SJCRH30 (cell line): ENCODE data around the gene CAMK2D. TPM values are rescaled to one million over a fixed set of nuclear protein-coding genes. Genes with fewer than 3 reads are reported as not detected.
A peak's percentile ranks its signal among the peaks of the same experiment; 100 is the strongest.

Experiments
- DNase-seq, 2 experiments: peaks; one replicate each; pipeline ENCODE4 v3.0.0-alpha.2; 2015 to 2020
- H3K27ac ChIP-seq: fragments of 250-450 bp; sonication (Bioruptor Pico); 2 replicates; pipeline ENCODE4 v1.5.1; 2020; ENCODE audit warnings: mild to moderate bottlenecking, moderate library complexity
- H3K27me3 ChIP-seq: fragments of 250-450 bp; sonication (Bioruptor Pico); 2 replicates; pipeline ENCODE4 v1.5.1; 2020; ENCODE audit warnings: mild to moderate bottlenecking, moderate library complexity
- H3K36me3 ChIP-seq: fragments of 250-450 bp; sonication (Bioruptor Pico); 2 replicates; pipeline ENCODE4 v1.5.1; 2020; ENCODE audit warnings: mild to moderate bottlenecking, moderate library complexity
- H3K4me1 ChIP-seq: fragments of 250-450 bp; sonication (Bioruptor Pico); 2 replicates; pipeline ENCODE4 v1.5.1; 2020; ENCODE audit warnings: mild to moderate bottlenecking, moderate library complexity
- H3K4me3 ChIP-seq: fragments of 250-450 bp; sonication (Bioruptor Pico); 2 replicates; pipeline ENCODE4 v1.5.1; 2020; ENCODE audit warnings: mild to moderate bottlenecking, moderate library complexity
- H3K9me3 ChIP-seq: fragments of 250-450 bp; sonication (Bioruptor Pico); replicated peaks from 2 replicates; pipeline ENCODE4 v1.5.1; 2020; ENCODE audit warnings: mild to moderate bottlenecking, moderate library complexity
- total RNA-seq: library from RNA; depleted of rRNA; stranded (reverse); fragments of >200 nt; shearing (Covaris generic); gene quantifications from 2 replicates; pipeline ENCODE4 v1.2.3, GENCODE V29; 2014

The CAMK2D gene
- total RNA-seq, 1 experiment from 2014 or later = 36.4 TPM

- H3K4me3 ChIP-seq = no peak overlapping the region
- no peaks in the 10 kb centered on the region for H3K27me3 ChIP-seq
- no peaks in the 10 kb centered on the region for H3K4me1 ChIP-seq
- H3K36me3 ChIP-seq = peaks cover 2% of the 10 kb centered on the region; the same call in 1 of the 2 replicates
- no peak overlapping the region for H3K27ac ChIP-seq
- no peaks in the 10 kb centered on the region for H3K9me3 ChIP-seq
- no peak for DNase-seq
Measured at GRCh38 chr4:113502906-113503305, 258.6 kb downstream of the CAMK2D start.

GRCh38 chr4:113502476-113502875 is 259.1 kb downstream of the CAMK2D start:
- H3K27me3 ChIP-seq = no peaks in the 10 kb centered on the region
- H3K4me3 ChIP-seq = no peak overlapping the region
- H3K27ac ChIP-seq = no peak overlapping the region
- no peaks in the 10 kb centered on the region for H3K4me1 ChIP-seq
- H3K9me3 ChIP-seq = no peaks in the 10 kb centered on the region
- no peaks in the 10 kb centered on the region; the same call in 1 of the 2 replicates for H3K36me3 ChIP-seq
- DNase-seq = no peak

GRCh38 chr4:113500424-113500823 is 261.1 kb downstream of the CAMK2D start:
- Histone ChIP-seq H3K36me3 (peaks cover 6% of the 10 kb centered on the region; the same call in 1 of the 2 replicates), H3K27ac (no peak overlapping the region), H3K4me3 (no peak overlapping the region), H3K4me1 (no peaks in the 10 kb centered on the region), H3K9me3 (peaks cover 3% of the 10 kb centered on the region; the same call in 1 of the 2 replicates), H3K27me3 (no peaks in the 10 kb centered on the region)
- no peak for DNase-seq

GRCh38 chr4:113499696-113500095 is 261.8 kb downstream of the CAMK2D start:
- DNase-seq = peak in 1 of 2 experiments; percentile 6
- Histone ChIP-seq H3K9me3 (peaks cover 6% of the 10 kb centered on the region; the same call in 1 of the 2 replicates), H3K4me3 (no peak overlapping the region), H3K27me3 (no peaks in the 10 kb centered on the region), H3K27ac (no peak overlapping the region), H3K36me3 (peaks cover 10% of the 10 kb centered on the region; the same call in 1 of the 2 replicates), H3K4me1 (no peaks in the 10 kb centered on the region)

GRCh38 chr4:113499166-113499565 is 262.4 kb downstream of the CAMK2D start:
- no peak for DNase-seq
- H3K4me1 ChIP-seq = no peaks in the 10 kb centered on the region
- H3K4me3 ChIP-seq = no peak overlapping the region

GRCh38 chr4:113497154-113497884 is 264.2 kb downstream of the CAMK2D start:
- Histone ChIP-seq H3K4me1 (no peaks in the 10 kb centered on the region), H3K36me3 (peaks cover 10% of the 10 kb centered on the region; the same call in 1 of the 2 replicates), H3K4me3 (no peak overlapping the region), H3K9me3 (peaks cover 6% of the 10 kb centered on the region; the same call in 1 of the 2 replicates), H3K27ac (no peak overlapping the region), H3K27me3 (no peaks in the 10 kb centered on the region)
- no peak for DNase-seq

More at GRCh38 chr4:113499166-113499565, 262.4 kb downstream of the CAMK2D start:
- Histone ChIP-seq H3K36me3 (peaks cover 10% of the 10 kb centered on the region; the same call in 1 of the 2 replicates), H3K27me3 (no peaks in the 10 kb centered on the region), H3K27ac (no peak overlapping the region), H3K9me3 (peaks cover 6% of the 10 kb centered on the region; the same call in 1 of the 2 replicates)

GRCh38 chr4:113496698-113497097 is 264.8 kb downstream of the CAMK2D start:
- DNase-seq = no peak
- no peaks in the 10 kb centered on the region for H3K4me1 ChIP-seq
- no peaks in the 10 kb centered on the region for H3K27me3 ChIP-seq
- H3K27ac ChIP-seq = no peak overlapping the region
- no peak overlapping the region for H3K4me3 ChIP-seq
- H3K36me3 ChIP-seq = peaks cover 10% of the 10 kb centered on the region; the same call in 1 of the 2 replicates
- peaks cover 6% of the 10 kb centered on the region; the same call in 1 of the 2 replicates for H3K9me3 ChIP-seq

- no peaks in the 10 kb centered on the region for H3K4me1 ChIP-seq
- no peaks in the 10 kb centered on the region for H3K27me3 ChIP-seq
- peaks cover 10% of the 10 kb centered on the region; the same call in 1 of the 2 replicates for H3K36me3 ChIP-seq
- H3K9me3 ChIP-seq = peaks cover 6% of the 10 kb centered on the region; the same call in 1 of the 2 replicates
- DNase-seq = no peak
- H3K4me3 ChIP-seq = no peak overlapping the region
- H3K27ac ChIP-seq = no peak overlapping the region
Measured at GRCh38 chr4:113495790-113496189, 265.7 kb downstream of the CAMK2D start.

- Histone ChIP-seq H3K27ac (no peak overlapping the region), H3K4me3 (no peak overlapping the region), H3K9me3 (no peaks in the 10 kb centered on the region; the same call in 1 of the 2 replicates), H3K4me1 (no peaks in the 10 kb centered on the region), H3K27me3 (no peaks in the 10 kb centered on the region), H3K36me3 (no peaks in the 10 kb centered on the region)
- DNase-seq = no peak
Measured at GRCh38 chr4:113483131-113483530, 278.4 kb downstream of the CAMK2D start.

- Histone ChIP-seq H3K4me1 (no peaks in the 10 kb centered on the region), H3K9me3 (peaks cover under 1% of the 10 kb centered on the region; the same call in 1 of the 2 replicates), H3K36me3 (no peaks in the 10 kb centered on the region), H3K27ac (no peak overlapping the region), H3K27me3 (no peaks in the 10 kb centered on the region), H3K4me3 (no peak overlapping the region)
- DNase-seq = no peak
Measured at GRCh38 chr4:113482325-113482724, 279.2 kb downstream of the CAMK2D start.

- H3K27ac ChIP-seq = no peak overlapping the region
- H3K9me3 ChIP-seq = peaks cover 6% of the 10 kb centered on the region; the same call in 1 of the 2 replicates
- H3K27me3 ChIP-seq = no peaks in the 10 kb centered on the region
- no peaks in the 10 kb centered on the region for H3K36me3 ChIP-seq
- no peak for DNase-seq
- H3K4me3 ChIP-seq = no peak overlapping the region
- no peaks in the 10 kb centered on the region for H3K4me1 ChIP-seq
Measured at GRCh38 chr4:113481820-113482219, 279.7 kb downstream of the CAMK2D start.

GRCh38 chr4:113480109-113480508 is 281.4 kb downstream of the CAMK2D start:
- DNase-seq = no peak
- Histone ChIP-seq H3K4me1 (no peaks in the 10 kb centered on the region), H3K36me3 (no peaks in the 10 kb centered on the region)

GRCh38 chr4:113478032-113478431 is 283.5 kb downstream of the CAMK2D start:
- Histone ChIP-seq H3K36me3 (no peaks in the 10 kb centered on the region), H3K27me3 (no peaks in the 10 kb centered on the region), H3K27ac (no peak overlapping the region), H3K4me1 (no peaks in the 10 kb centered on the region), H3K4me3 (no peak overlapping the region), H3K9me3 (peaks cover 12% of the 10 kb centered on the region; the same call in 1 of the 2 replicates)
- no peak for DNase-seq

More at GRCh38 chr4:113480109-113480508, 281.4 kb downstream of the CAMK2D start:
- H3K27ac ChIP-seq = no peak overlapping the region
- H3K4me3 ChIP-seq = no peak overlapping the region
- no peaks in the 10 kb centered on the region for H3K27me3 ChIP-seq
- peaks cover 12% of the 10 kb centered on the region; the same call in 1 of the 2 replicates for H3K9me3 ChIP-seq

- no peak overlapping the region for H3K4me3 ChIP-seq
- peaks cover 12% of the 10 kb centered on the region; the same call in 1 of the 2 replicates for H3K9me3 ChIP-seq
- no peaks in the 10 kb centered on the region for H3K4me1 ChIP-seq
- no peak overlapping the region for H3K27ac ChIP-seq
- H3K36me3 ChIP-seq = no peaks in the 10 kb centered on the region
- H3K27me3 ChIP-seq = no peaks in the 10 kb centered on the region
- DNase-seq = no peak
Measured at GRCh38 chr4:113476800-113477199, 284.7 kb downstream of the CAMK2D start.

GRCh38 chr4:113474017-113474416 is 287.5 kb downstream of the CAMK2D start:
- H3K27ac ChIP-seq = no peak overlapping the region
- no peak for DNase-seq
- H3K4me1 ChIP-seq = peaks cover 5% of the 10 kb centered on the region
- H3K4me3 ChIP-seq = no peak overlapping the region
- no peaks in the 10 kb centered on the region for H3K36me3 ChIP-seq
- no peaks in the 10 kb centered on the region for H3K27me3 ChIP-seq
- H3K9me3 ChIP-seq = peaks cover 12% of the 10 kb centered on the region; the same call in 1 of the 2 replicates
